HepG2 (cell line): ENCODE data around the gene TPST1. TPM values are rescaled to one million over a fixed set of nuclear protein-coding genes. Genes with fewer than 3 reads are reported as not detected.
A peak's percentile ranks its signal among the peaks of the same experiment; 100 is the strongest.

ENCODE experiments used
- CBX1 ChIP-seq: IDR thresholded peaks from one replicate; pipeline ENCODE4 v1.6.1; 2016; ENCODE audit warnings: antibody characterized with exemption, low read depth
- GRHL1 ChIP-seq: sonication (generic); formaldehyde crosslinking; conservative IDR thresholded peaks from 2 replicates; pipeline ENCODE4 v1.8.0; 2022; ENCODE audit warnings: missing genetic modification reagents
- MED1 ChIP-seq: sonication (generic); formaldehyde crosslinking; IDR thresholded peaks from 2 replicates; pipeline ENCODE4 v1.4.0; 2020; ENCODE audit warnings: missing genetic modification reagents
- NCOA1 ChIP-seq: sonication (generic); formaldehyde crosslinking; IDR thresholded peaks from 2 replicates; pipeline ENCODE4 v1.9.0; 2021; ENCODE audit warnings: missing genetic modification reagents
- NR2F6 ChIP-seq, 2 experiments: IDR thresholded peaks; 2 replicates each; pipeline ENCODE4 v1.6.1; 2016; ENCODE audit warnings: antibody characterized with exemption in 1 of 2, mild to moderate bottlenecking in 1 of 2
- PBX3 ChIP-seq: sonication (generic); formaldehyde crosslinking; IDR thresholded peaks from 2 replicates; pipeline ENCODE4 v1.8.1; 2023; ENCODE audit warnings: missing genetic modification reagents, inconsistent platforms, borderline replicate concordance
- RNF2 ChIP-seq: fragments of 450-650 bp; conservative IDR thresholded peaks from 2 replicates; pipeline ENCODE4 v1.6.1; 2016; ENCODE audit warnings: low read depth
- SKIL ChIP-seq: sonication (generic); formaldehyde crosslinking; IDR thresholded peaks from 2 replicates; pipeline ENCODE4 v1.8.0; 2022; ENCODE audit warnings: missing genetic modification reagents, mild to moderate bottlenecking, moderate library complexity, borderline replicate concordance
- SOX13 ChIP-seq, 3 experiments: fragments of 450-650 bp in 1 of 3; sonication (generic) in 1 of 3; formaldehyde crosslinking in 1 of 3; IDR thresholded peaks in 2 of 3; conservative IDR thresholded peaks in 1 of 3; 2 replicates each; pipeline versions ENCODE4 v1.5.0 to v1.6.1; 2016 to 2020; ENCODE audit warnings: antibody characterized with exemption in 1 of 3, mild to moderate bottlenecking in 1 of 3, missing compliant biosample characterization in 1 of 3, missing genetic modification reagents in 1 of 3, moderate library complexity in 1 of 3
- TRIM22 ChIP-seq: fragments of 450-650 bp; IDR thresholded peaks from 2 replicates; pipeline ENCODE4 v1.6.1; 2017
- ZBTB14 ChIP-seq: sonication (generic); formaldehyde crosslinking; IDR thresholded peaks from 2 replicates; pipeline ENCODE4 v1.4.0; 2020; ENCODE audit warnings: missing genetic modification reagents
- ZBTB8A ChIP-seq: sonication (generic); formaldehyde crosslinking; IDR thresholded peaks from 2 replicates; pipeline ENCODE4 v1.4.0; 2020; ENCODE audit warnings: mild to moderate bottlenecking, low read depth, missing genetic modification reagents, borderline replicate concordance
- ZNF564 ChIP-seq: sonication (generic); formaldehyde crosslinking; IDR thresholded peaks from 2 replicates; pipeline ENCODE4 v1.8.1; 2023; ENCODE audit warnings: mild to moderate bottlenecking, missing genetic modification reagents
- ZNF629 ChIP-seq: sonication (generic); formaldehyde crosslinking; conservative IDR thresholded peaks from 2 replicates; pipeline ENCODE4 v1.5.0; 2020; ENCODE audit warnings: missing genetic modification reagents
- ZNF740 ChIP-seq: sonication (generic); formaldehyde crosslinking; IDR thresholded peaks from 2 replicates; pipeline ENCODE4 v1.4.0; 2020; ENCODE audit warnings: missing genetic modification reagents
- ZNF747 ChIP-seq: sonication (generic); formaldehyde crosslinking; IDR thresholded peaks from 2 replicates; pipeline ENCODE4 v1.8.1; 2023; ENCODE audit warnings: missing genetic modification reagents, mild to moderate bottlenecking, borderline replicate concordance
- ZNF780A ChIP-seq: sonication (generic); formaldehyde crosslinking; IDR thresholded peaks from 2 replicates; pipeline ENCODE4 v1.8.0; 2022; ENCODE audit warnings: mild to moderate bottlenecking, missing genetic modification reagents, moderate library complexity
- ZNF816 ChIP-seq: sonication (generic); formaldehyde crosslinking; IDR thresholded peaks from 2 replicates; pipeline ENCODE4 v1.8.0; 2022; ENCODE audit warnings: missing genetic modification reagents, mild to moderate bottlenecking, borderline replicate concordance
- polyA plus RNA-seq, 8 experiments: library from polyadenylated mRNA; depleted of rRNA in 3 of 8; stranded (reverse) in 7 of 8; unstranded in 1 of 8; fragments of >200 nt; fragmentation: Illumina TruSeq in 4 of 8; extraction: Trizol in 4 of 8; gene quantifications; 2 replicates each; pipeline versions ENCODE4 v1.2.1 to v1.2.3, GENCODE V29; 2011 to 2016; ENCODE audit warnings: low read depth in 4 of 8, missing spikeins in 1 of 8, mixed read lengths in 1 of 8; ENCODE audit not compliant: insufficient read depth in 1 of 8
- total RNA-seq, 5 experiments: library from RNA; depleted of rRNA; stranded (reverse); fragments of >200 nt; fragmentation: Illumina TruSeq; extraction: Trizol; gene quantifications; 2 replicates each; pipeline ENCODE4 v1.2.3, GENCODE V29; 2016; ENCODE audit warnings: low read depth in 1 of 5

Gene TPST1
- total and polyA plus RNA-seq, 2 of the 13 experiments (the other 11 are each of a cell fraction or from before 2014, with no cell fraction given), result 24.3 to 34.1 TPM

- TF ChIP-seq RNF2, result no peak
- no peak for TF ChIP-seq NCOA1 (CRISPR knock-in tag)
- TF ChIP-seq MED1 (CRISPR knock-in tag), result peak; percentile 72
- no peak for TF ChIP-seq ZNF564
- TF ChIP-seq ZBTB14 (CRISPR knock-in tag), result peak; percentile 97
- 0 out of 2 replicates have a peak, but pooled peaks have one; percentile 17 for TF ChIP-seq ZNF629 (CRISPR knock-in tag)
- no peak for TF ChIP-seq PBX3 (CRISPR knock-in tag)
- TF ChIP-seq NR2F6 (IDR thresholded peaks at IDR 0.05), result no peak
- TF ChIP-seq NR2F6 (CRISPR knock-in tag; IDR thresholded peaks at IDR 0.05), result no peak
- TF ChIP-seq ZBTB8A, result no peak
- no peak for TF ChIP-seq SOX13 (IDR thresholded peaks at IDR 0.05)
- TF ChIP-seq SOX13 (CRISPR knock-in tag; conservative IDR thresholded peaks at IDR 0.05 in 1 of 2, IDR thresholded peaks at IDR 0.05 in 1 of 2), result no peak; a peak in 2 of 4 replicates
- TF ChIP-seq ZNF740 (CRISPR knock-in tag), result no peak
- peak; percentile 94 for TF ChIP-seq ZNF816
- TF ChIP-seq ZNF747 (CRISPR knock-in tag), result peak; percentile 69; the same call in 1 of the 2 replicates
- TF ChIP-seq CBX1, result peak; percentile 84
- TF ChIP-seq TRIM22, result no peak
- TF ChIP-seq GRHL1 (CRISPR knock-in tag), result no peak
- peak; percentile 36; the same call in 1 of the 2 replicates for TF ChIP-seq SKIL (CRISPR knock-in tag)
- TF ChIP-seq ZNF780A, result no peak
These were observed at the start of gene TPST1 (continued) for GRCh38 chr7:66204822-66205740.
